ENCODE measurements around the gene SLC22A25.
"Not testable (repeated sequence)": the region's sequence is repeated elsewhere in the genome, so short reads cannot be mapped to it uniquely, and the experiment has no call there.

SLC22A25 gene

GRCh38 chr11:63248966-63249365, 5.6 kb upstream of the SLC22A25 start:
- H3K4me3 ChIP-seq (ENCODE audit: low read depth, low read length) = no peak overlapping the region
- no peak for TF ChIP-seq CTCF (IDR thresholded peaks at IDR 0.05; ENCODE audit: low read depth, low read length)
- TF ChIP-seq POLR2A (IDR thresholded peaks at IDR 0.05; ENCODE audit: extremely low read depth, insufficient read length) = no peak
- no peak for TF ChIP-seq MAX (IDR thresholded peaks at IDR 0.05; ENCODE audit: low read depth, low read length)
- no peak for TF ChIP-seq MYC (IDR thresholded peaks at IDR 0.05; ENCODE audit: low read depth, low read length)
- no peak for DNase-seq (ENCODE audit: low read depth)

GRCh38 chr11:63247237-63248002, 4.0 kb upstream of the SLC22A25 start:
- not testable (repeated sequence) for H3K4me3 ChIP-seq (ENCODE audit: low read depth, low read length)

GRCh38 chr11:63246045-63246444, 2.6 kb upstream of the SLC22A25 start:
- no peak overlapping the region for H3K4me3 ChIP-seq (ENCODE audit: low read depth, low read length)
- no peak for DNase-seq (ENCODE audit: low read depth)
- no peak for TF ChIP-seq POLR2A (IDR thresholded peaks at IDR 0.05; ENCODE audit: extremely low read depth, insufficient read length)

More at GRCh38 chr11:63247237-63248002, 4.0 kb upstream of the SLC22A25 start:
- DNase-seq (ENCODE audit: low read depth) = not testable (repeated sequence)

- no peak overlapping the region for H3K4me3 ChIP-seq (ENCODE audit: low read depth, low read length)
- DNase-seq (ENCODE audit: low read depth) = no peak
- TF ChIP-seq MYC (IDR thresholded peaks at IDR 0.05; ENCODE audit: low read depth, low read length) (no peak), MAX (IDR thresholded peaks at IDR 0.05; ENCODE audit: low read depth, low read length) (no peak), CTCF (IDR thresholded peaks at IDR 0.05; ENCODE audit: low read depth, low read length) (no peak), POLR2A (IDR thresholded peaks at IDR 0.05; ENCODE audit: extremely low read depth, insufficient read length) (no peak)
These were observed 1.5 kb upstream of the SLC22A25 start for GRCh38 chr11:63244862-63245261.

- DNase-seq (ENCODE audit: low read depth) = no peak
- no peak overlapping the region for H3K4me3 ChIP-seq (ENCODE audit: low read depth, low read length)
- no peak for TF ChIP-seq CTCF (IDR thresholded peaks at IDR 0.05; ENCODE audit: low read depth, low read length)
- TF ChIP-seq MYC (IDR thresholded peaks at IDR 0.05; ENCODE audit: low read depth, low read length) = no peak
- TF ChIP-seq MAX (IDR thresholded peaks at IDR 0.05; ENCODE audit: low read depth, low read length) = no peak
- TF ChIP-seq POLR2A (IDR thresholded peaks at IDR 0.05; ENCODE audit: extremely low read depth, insufficient read length) = no peak
These were observed 1.2 kb downstream of the SLC22A25 start for GRCh38 chr11:63242089-63242781.

GRCh38 chr11:63240791-63241379, 2.5 kb downstream of the SLC22A25 start:
- no peak for DNase-seq (ENCODE audit: low read depth)
- TF ChIP-seq MAX (IDR thresholded peaks at IDR 0.05; ENCODE audit: low read depth, low read length) = no peak
- no peak for TF ChIP-seq CTCF (IDR thresholded peaks at IDR 0.05; ENCODE audit: low read depth, low read length)
- TF ChIP-seq MYC (IDR thresholded peaks at IDR 0.05; ENCODE audit: low read depth, low read length) = no peak
- no peak for TF ChIP-seq POLR2A (IDR thresholded peaks at IDR 0.05; ENCODE audit: extremely low read depth, insufficient read length)
- H3K4me3 ChIP-seq (ENCODE audit: low read depth, low read length) = no peak overlapping the region

Measured in NB4 (cell line).